Endometrial microvascular endothelial cells (primary cell): ENCODE measurements around the gene TPCN1. TPM values are rescaled to one million over a fixed set of nuclear protein-coding genes. Genes with fewer than 3 reads are reported as not detected.

ENCODE experiments used
- in situ Hi-C: cut with HindIII; loops from 2 replicates; pipeline ENCODE4 v1.10.0; 2017; ENCODE audit warnings: low sequenced_read_pairs, low pct_unique_long_range_greater_than_20kb; ENCODE audit errors: inconsistent ontology term
- total RNA-seq: library from RNA; depleted of rRNA; stranded (reverse); fragments of >200 nt; gene quantifications from one replicate; pipeline ENCODE4 v1.2.3, GENCODE V29; 2015; ENCODE audit errors: inconsistent ontology term

The TPCN1 gene
- total RNA-seq, 1 donor from 2014 or later: 8.2 TPM

GRCh38 chr12:113236539-113237399, 15.5 kb downstream of the TPCN1 start:
- in situ Hi-C loops: no loop called here

- in situ Hi-C loops: no loop called here
These were observed 16.5 kb downstream of the TPCN1 start for GRCh38 chr12:113237748-113238147.

- in situ Hi-C loops: no loop called here
These were observed 17.0 kb downstream of the TPCN1 start for GRCh38 chr12:113238309-113238708.

- in situ Hi-C loops: no loop called here
These were observed 18.1 kb downstream of the TPCN1 start for GRCh38 chr12:113239288-113239771.

GRCh38 chr12:113239811-113240331, 18.6 kb downstream of the TPCN1 start:
- in situ Hi-C loops: no loop called here

- in situ Hi-C loops: no loop called here
These were observed 19.1 kb downstream of the TPCN1 start for GRCh38 chr12:113240395-113240794.

GRCh38 chr12:113241191-113242025, 20.1 kb downstream of the TPCN1 start:
- in situ Hi-C loops: no loop called here

- in situ Hi-C loops: no loop called here
These were observed 20.8 kb downstream of the TPCN1 start for GRCh38 chr12:113242026-113242418.

GRCh38 chr12:113242560-113242959, 21.3 kb downstream of the TPCN1 start:
- in situ Hi-C loops: no loop called here

- in situ Hi-C loops: no loop called here
These were observed 22.8 kb downstream of the TPCN1 start for GRCh38 chr12:113244047-113244460.

GRCh38 chr12:113244478-113244958, 23.3 kb downstream of the TPCN1 start:
- in situ Hi-C loops: no loop called here

GRCh38 chr12:113245695-113246477, 24.6 kb downstream of the TPCN1 start:
- in situ Hi-C loops: no loop called here

GRCh38 chr12:113246478-113247122, 25.3 kb downstream of the TPCN1 start:
- in situ Hi-C loops: no loop called here

- in situ Hi-C loops: no loop called here
These were observed 26.1 kb downstream of the TPCN1 start for GRCh38 chr12:113247123-113248050.

GRCh38 chr12:113248051-113248825, 27.0 kb downstream of the TPCN1 start:
- in situ Hi-C loops: no loop called here

- in situ Hi-C loops: no loop called here
These were observed 27.7 kb downstream of the TPCN1 start for GRCh38 chr12:113248842-113249435.
